Measurements from ENCODE around the gene TDRKH.
"Not testable (repeated sequence)": the region's sequence is repeated elsewhere in the genome, so short reads cannot be mapped to it uniquely, and the experiment has no call there.

Gene TDRKH

GRCh38 chr1:151803915-151804314, 13.6 kb upstream of the TDRKH start:
- DNase-seq: no peak

GRCh38 chr1:151803164-151803563, 12.9 kb upstream of the TDRKH start:
- no peak for DNase-seq

GRCh38 chr1:151802372-151802771, 12.1 kb upstream of the TDRKH start:
- DNase-seq: no peak

GRCh38 chr1:151801846-151802245, 11.5 kb upstream of the TDRKH start:
- no peak for DNase-seq

- DNase-seq: no peak
Observed at GRCh38 chr1:151801310-151801820, 11.1 kb upstream of the TDRKH start.

GRCh38 chr1:151800830-151801229, 10.5 kb upstream of the TDRKH start:
- no peak for DNase-seq

- DNase-seq: peak in 35 of 56 donors; percentile 5 to 71 (median 27)
Observed at GRCh38 chr1:151799179-151800022, 9.1 kb upstream of the TDRKH start.

GRCh38 chr1:151798571-151798970, 8.3 kb upstream of the TDRKH start:
- no peak for DNase-seq

GRCh38 chr1:151790940-151791651, 796 bp upstream of the TDRKH start:
- peak in 4 of 56 donors; percentile 3 to 58 (median 16) for DNase-seq

GRCh38 chr1:151787689-151788088, 2.6 kb downstream of the TDRKH start:
- DNase-seq: no peak

- DNase-seq: no peak
Observed at GRCh38 chr1:151783796-151784195, 6.5 kb downstream of the TDRKH start.

GRCh38 chr1:151782741-151783140, 7.6 kb downstream of the TDRKH start:
- DNase-seq: no peak

GRCh38 chr1:151782026-151782425, 8.3 kb downstream of the TDRKH start:
- DNase-seq: not testable (repeated sequence)

GRCh38 chr1:151780736-151781135, 9.6 kb downstream of the TDRKH start:
- not testable (repeated sequence) for DNase-seq

- DNase-seq: no peak
Observed at GRCh38 chr1:151779852-151780251, 10.4 kb downstream of the TDRKH start.

- no peak for DNase-seq
Observed at GRCh38 chr1:151777317-151777716, 13.0 kb downstream of the TDRKH start.

- no peak for DNase-seq
Observed at GRCh38 chr1:151776665-151777062, 13.6 kb downstream of the TDRKH start.

GRCh38 chr1:151775894-151776664, 14.2 kb downstream of the TDRKH start:
- DNase-seq: no peak

- DNase-seq: no peak
Observed at GRCh38 chr1:151774256-151774922, 15.9 kb downstream of the TDRKH start.

GRCh38 chr1:151773702-151774101, 16.6 kb downstream of the TDRKH start:
- peak in 26 of 56 donors; percentile 1 to 81 (median 30) for DNase-seq

GRCh38 chr1:151769270-151769669, 21.0 kb downstream of the TDRKH start:
- DNase-seq: not testable (repeated sequence)
